Measurements from ENCODE around the gene MAP1B. TPM values are rescaled to one million over a fixed set of nuclear protein-coding genes. Genes with fewer than 3 reads are reported as not detected.

The MAP1B gene
- total RNA-seq, 1 experiment from 2014 or later: 8.9 TPM

DNA sequence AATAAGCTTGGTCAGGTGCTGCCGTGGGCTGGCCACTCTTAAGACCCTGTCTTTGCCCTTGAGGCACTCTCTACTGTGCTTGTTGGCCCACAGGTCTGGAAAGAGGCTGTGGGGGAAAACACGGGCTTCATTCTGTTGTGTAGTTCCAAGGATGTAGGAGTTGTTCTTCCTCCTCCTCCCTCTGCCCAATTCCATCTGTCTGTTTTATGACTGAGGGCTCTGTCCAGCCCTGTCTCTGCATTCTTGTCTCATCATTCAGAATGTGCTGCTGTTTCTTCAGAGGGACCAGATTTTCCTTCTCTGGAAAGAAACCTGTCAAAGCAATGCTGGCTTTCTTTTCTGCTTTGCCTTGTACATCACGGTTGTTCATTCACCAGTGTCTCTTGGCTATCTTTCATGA is 84.1 kb downstream of the MAP1B start (continued):
- TF ChIP-seq, protein P1, sequence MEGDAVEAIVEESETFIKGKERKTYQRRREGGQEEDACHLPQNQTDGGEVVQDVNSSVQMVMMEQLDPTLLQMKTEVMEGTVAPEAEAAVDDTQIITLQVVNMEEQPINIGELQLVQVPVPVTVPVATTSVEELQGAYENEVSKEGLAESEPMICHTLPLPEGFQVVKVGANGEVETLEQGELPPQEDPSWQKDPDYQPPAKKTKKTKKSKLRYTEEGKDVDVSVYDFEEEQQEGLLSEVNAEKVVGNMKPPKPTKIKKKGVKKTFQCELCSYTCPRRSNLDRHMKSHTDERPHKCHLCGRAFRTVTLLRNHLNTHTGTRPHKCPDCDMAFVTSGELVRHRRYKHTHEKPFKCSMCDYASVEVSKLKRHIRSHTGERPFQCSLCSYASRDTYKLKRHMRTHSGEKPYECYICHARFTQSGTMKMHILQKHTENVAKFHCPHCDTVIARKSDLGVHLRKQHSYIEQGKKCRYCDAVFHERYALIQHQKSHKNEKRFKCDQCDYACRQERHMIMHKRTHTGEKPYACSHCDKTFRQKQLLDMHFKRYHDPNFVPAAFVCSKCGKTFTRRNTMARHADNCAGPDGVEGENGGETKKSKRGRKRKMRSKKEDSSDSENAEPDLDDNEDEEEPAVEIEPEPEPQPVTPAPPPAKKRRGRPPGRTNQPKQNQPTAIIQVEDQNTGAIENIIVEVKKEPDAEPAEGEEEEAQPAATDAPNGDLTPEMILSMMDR (IDR thresholded peaks at IDR 0.05 in 2 of 3, conservative IDR thresholded peaks at IDR 0.05 in 1 of 3; ENCODE audit: borderline replicate concordance in 1 of 3, insufficient read depth in 1 of 3, low read depth in 2 of 3, low read length in 2 of 3): no peak
- no peak for TF ChIP-seq ZNF274 (IDR thresholded peaks at IDR 0.05; ENCODE audit: low read depth, low read length)
- TF ChIP-seq, protein P2, sequence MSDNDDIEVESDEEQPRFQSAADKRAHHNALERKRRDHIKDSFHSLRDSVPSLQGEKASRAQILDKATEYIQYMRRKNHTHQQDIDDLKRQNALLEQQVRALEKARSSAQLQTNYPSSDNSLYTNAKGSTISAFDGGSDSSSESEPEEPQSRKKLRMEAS (IDR thresholded peaks at IDR 0.05): no peak

DNA sequence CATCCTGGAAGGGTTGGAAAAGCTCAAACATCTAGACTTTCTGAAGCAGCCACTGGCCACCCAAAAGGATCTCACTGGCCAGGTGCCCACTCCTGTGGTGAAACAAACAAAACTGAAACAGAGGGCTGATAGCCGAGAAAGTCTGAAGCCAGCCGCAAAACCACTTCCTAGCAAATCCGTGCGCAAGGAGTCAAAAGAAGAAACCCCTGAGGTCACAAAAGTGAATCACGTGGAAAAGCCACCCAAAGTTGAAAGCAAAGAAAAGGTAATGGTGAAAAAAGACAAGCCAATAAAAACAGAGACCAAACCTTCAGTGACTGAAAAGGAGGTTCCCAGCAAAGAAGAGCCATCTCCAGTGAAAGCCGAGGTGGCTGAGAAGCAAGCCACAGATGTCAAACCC is 87.6 kb downstream of the MAP1B start:
- no peaks in the 10 kb centered on the region for H3K36me3 ChIP-seq (ENCODE audit: control insufficient read depth in 1 of 2, insufficient read depth in 2 of 2, low read length in 2 of 2)
- H3K9me2 ChIP-seq (ENCODE audit: insufficient read depth): no peaks in the 10 kb centered on the region
- H3K27ac ChIP-seq (ENCODE audit: low read depth, low read length): no peak overlapping the region
- H3K79me2 ChIP-seq (ENCODE audit: insufficient read depth, low read length): no peaks in the 10 kb centered on the region
- no peaks in the 10 kb centered on the region for H3K4me1 ChIP-seq (ENCODE audit: control insufficient read depth in 1 of 2, insufficient read depth in 2 of 2, low read length in 2 of 2)
- no peak for ATAC-seq
- intact Hi-C loops (cut with micrococcal nuclease): no loop called here
- H3K27me3 ChIP-seq (ENCODE audit: insufficient read depth, low read length): no peaks in the 10 kb centered on the region
- no TSS peak for BruUV-seq (replicated peaks)
- no peaks in the 10 kb centered on the region for H4K20me1 ChIP-seq (ENCODE audit: insufficient read depth)
- no peak overlapping the region for H2AFZ ChIP-seq (ENCODE audit: low read depth, low read length, poor library complexity, severe bottlenecking)
- ChIA-PET CTCF (no interaction called here), POLR2A (no interaction called here), RAD21 (ENCODE audit: low non-redundant PET in 1 of 2, low total read pairs in 2 of 2, uncharacterized antibody in 2 of 2, unreplicated experiment in 2 of 2) (no interaction called here)
- no peak for DNase-seq (ENCODE audit: low read depth, low spot score)
- no peak overlapping the region for H3K9ac ChIP-seq (ENCODE audit: low read length)
- H3K9me3 ChIP-seq (ENCODE audit: control insufficient read depth in 1 of 2, insufficient read depth in 1 of 2, low read depth in 1 of 2, low read length in 2 of 2): no peaks in the 10 kb centered on the region
- H3K4me2 ChIP-seq (ENCODE audit: low read length): no peak overlapping the region
- H3K4me3 ChIP-seq (replicated peaks in 1 of 2; ENCODE audit: low read depth in 1 of 2, low read length in 2 of 2): no peak overlapping the region
- TF ChIP-seq POLR2AphosphoS5 (IDR thresholded peaks at IDR 0.05; ENCODE audit: low read depth, low read length) (no peak), ZNF274 (IDR thresholded peaks at IDR 0.05; ENCODE audit: low read depth, low read length) (no peak), SP1 (IDR thresholded peaks at IDR 0.05; ENCODE audit: low read depth) (no peak), CEBPB (IDR thresholded peaks at IDR 0.05; ENCODE audit: low read depth) (no peak), CBX3 (IDR thresholded peaks at IDR 0.05; ENCODE audit: low read depth) (no peak), ZFX (IDR thresholded peaks at IDR 0.05) (no peak), EZH2 (IDR thresholded peaks at IDR 0.05) (no peak), POLR2A (IDR thresholded peaks at IDR 0.05; ENCODE audit: borderline replicate concordance, extremely low read depth, insufficient read depth, insufficient read length) (no peak), RAD21 (IDR thresholded peaks at IDR 0.05; ENCODE audit: low read depth) (no peak), YY1 (IDR thresholded peaks at IDR 0.05; ENCODE audit: extremely low read depth, insufficient replicate concordance, low read depth, low read length) (no peak), SIN3A (IDR thresholded peaks at IDR 0.05; ENCODE audit: low read depth) (no peak), TCF7L2 (IDR thresholded peaks at IDR 0.05; ENCODE audit: borderline replicate concordance, extremely low read depth, insufficient read depth, insufficient read length) (no peak), JUND (IDR thresholded peaks at IDR 0.05) (no peak)
- TF ChIP-seq, protein P3, sequence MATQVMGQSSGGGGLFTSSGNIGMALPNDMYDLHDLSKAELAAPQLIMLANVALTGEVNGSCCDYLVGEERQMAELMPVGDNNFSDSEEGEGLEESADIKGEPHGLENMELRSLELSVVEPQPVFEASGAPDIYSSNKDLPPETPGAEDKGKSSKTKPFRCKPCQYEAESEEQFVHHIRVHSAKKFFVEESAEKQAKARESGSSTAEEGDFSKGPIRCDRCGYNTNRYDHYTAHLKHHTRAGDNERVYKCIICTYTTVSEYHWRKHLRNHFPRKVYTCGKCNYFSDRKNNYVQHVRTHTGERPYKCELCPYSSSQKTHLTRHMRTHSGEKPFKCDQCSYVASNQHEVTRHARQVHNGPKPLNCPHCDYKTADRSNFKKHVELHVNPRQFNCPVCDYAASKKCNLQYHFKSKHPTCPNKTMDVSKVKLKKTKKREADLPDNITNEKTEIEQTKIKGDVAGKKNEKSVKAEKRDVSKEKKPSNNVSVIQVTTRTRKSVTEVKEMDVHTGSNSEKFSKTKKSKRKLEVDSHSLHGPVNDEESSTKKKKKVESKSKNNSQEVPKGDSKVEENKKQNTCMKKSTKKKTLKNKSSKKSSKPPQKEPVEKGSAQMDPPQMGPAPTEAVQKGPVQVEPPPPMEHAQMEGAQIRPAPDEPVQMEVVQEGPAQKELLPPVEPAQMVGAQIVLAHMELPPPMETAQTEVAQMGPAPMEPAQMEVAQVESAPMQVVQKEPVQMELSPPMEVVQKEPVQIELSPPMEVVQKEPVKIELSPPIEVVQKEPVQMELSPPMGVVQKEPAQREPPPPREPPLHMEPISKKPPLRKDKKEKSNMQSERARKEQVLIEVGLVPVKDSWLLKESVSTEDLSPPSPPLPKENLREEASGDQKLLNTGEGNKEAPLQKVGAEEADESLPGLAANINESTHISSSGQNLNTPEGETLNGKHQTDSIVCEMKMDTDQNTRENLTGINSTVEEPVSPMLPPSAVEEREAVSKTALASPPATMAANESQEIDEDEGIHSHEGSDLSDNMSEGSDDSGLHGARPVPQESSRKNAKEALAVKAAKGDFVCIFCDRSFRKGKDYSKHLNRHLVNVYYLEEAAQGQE (IDR thresholded peaks at IDR 0.05; ENCODE audit: low read depth): no peak
- TF ChIP-seq, protein P4, sequence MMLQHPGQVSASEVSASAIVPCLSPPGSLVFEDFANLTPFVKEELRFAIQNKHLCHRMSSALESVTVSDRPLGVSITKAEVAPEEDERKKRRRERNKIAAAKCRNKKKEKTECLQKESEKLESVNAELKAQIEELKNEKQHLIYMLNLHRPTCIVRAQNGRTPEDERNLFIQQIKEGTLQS (IDR thresholded peaks at IDR 0.05): no peak
- TF ChIP-seq, protein P2 (IDR thresholded peaks at IDR 0.05): no peak
